HG02610 (cell line): Measurements from ENCODE around the gene VPS8.

Source experiments
- ATAC-seq: cut with Tn5 transposase; IDR thresholded peaks from one replicate; pipeline ENCODE4 v1.9.1; 2021; ENCODE audit warnings: mild to moderate bottlenecking, moderate library complexity; ENCODE audit not compliant: unreplicated experiment

VPS8 gene

DNA sequence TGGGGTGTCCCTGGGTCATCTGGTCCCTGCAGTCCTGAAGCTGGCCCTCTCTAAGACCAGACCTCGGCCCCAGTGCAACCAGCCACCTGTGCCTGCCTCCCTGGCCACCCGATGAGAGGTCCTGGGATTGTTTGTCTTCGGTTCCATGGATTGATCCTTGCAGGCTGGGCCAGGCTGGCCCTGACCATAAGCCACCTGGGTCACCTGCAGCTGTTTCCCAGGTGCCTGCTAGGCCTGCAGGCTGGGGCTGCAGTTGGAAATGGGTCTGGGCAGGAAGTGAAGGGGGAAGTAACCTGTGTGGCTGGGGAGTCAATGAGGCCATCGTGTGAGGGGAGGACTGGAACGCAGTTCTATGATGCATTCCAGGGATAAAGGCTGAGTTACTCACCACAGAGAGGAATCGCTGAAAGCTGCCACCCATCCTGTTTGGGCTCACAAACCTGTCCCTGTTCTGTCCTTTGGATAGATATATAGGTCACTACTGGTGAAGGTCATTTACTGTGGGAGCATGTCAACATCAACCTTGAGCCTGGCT lies 30.9 kb upstream of the VPS8 start:
- no peak for ATAC-seq

DNA sequence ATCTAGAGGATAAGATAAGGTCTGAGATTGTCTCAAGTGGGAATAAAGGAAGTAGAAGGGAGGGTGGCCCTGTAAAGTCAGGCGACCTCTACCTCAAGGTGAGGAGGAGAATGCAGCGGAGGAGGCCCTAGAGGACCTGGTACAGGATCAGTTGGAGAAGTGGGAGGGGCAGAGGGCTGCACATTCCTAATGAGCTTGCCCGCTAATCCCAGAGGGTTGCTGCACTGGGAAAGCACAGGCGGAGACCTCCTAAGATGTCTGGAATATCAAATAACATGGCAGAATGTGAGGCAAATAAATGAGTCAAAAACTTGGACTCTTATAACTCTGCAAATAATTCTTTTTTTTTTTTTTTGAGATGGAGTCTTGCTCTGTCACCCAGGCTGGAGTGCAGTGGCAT lies 30.2 kb upstream of the VPS8 start:
- no peak for ATAC-seq

DNA sequence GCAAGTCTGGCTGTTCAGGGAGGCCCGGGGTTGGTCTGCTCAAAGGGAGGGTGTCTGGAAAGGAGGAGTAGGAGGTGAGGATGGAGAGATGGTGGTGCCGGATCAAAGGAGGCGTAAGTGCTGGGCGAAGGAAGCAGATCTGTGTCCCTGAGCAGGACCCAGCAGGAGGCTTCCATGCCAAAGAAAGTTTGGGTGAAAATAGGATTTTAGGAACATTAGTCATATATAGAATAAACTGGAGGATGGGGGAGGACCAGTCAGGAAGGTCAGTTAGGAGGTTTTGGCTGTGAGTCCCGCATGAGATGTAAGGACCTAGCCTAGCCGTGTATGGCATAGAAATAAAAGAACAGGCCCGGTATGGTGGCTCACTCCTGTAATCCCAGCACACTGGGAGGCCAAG lies 28.6 kb upstream of the VPS8 start:
- no peak for ATAC-seq

DNA sequence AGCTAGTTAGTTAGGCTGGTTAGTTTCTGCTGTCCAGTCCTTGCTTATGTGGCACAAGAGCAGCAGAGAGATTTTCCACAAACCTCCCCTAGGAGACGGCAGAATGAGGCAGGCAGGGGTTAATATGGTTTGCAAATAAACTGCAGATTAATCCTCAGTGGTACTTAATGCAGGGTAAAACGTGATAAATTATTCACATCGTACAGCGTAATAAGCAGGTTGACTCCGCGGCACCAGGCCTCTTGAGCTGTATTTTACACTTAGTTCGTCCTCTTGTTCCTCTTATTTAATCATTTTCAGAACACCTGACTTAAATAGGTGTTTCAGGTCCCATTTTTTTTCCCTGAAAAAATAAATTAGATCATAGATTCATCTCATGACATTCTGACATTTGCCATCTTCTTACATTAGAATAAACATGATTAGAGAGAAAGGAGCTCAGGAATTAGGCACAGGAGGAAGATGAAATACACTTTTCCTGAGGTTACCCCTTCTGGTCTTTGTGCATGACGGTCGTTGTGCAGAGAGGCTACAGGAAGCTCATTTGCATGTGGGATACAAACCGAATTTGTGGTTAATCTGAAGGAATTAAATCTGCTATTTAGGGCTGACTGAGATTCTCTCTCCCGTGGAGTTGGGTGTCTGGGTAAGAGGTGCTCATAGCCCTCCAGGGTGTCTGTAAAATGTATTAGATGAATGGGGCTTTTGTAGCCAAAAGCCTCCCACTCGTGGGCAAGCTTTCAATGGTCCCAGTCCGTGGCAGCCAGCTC lies 27.1 kb upstream of the VPS8 start:
- ATAC-seq = no peak

DNA sequence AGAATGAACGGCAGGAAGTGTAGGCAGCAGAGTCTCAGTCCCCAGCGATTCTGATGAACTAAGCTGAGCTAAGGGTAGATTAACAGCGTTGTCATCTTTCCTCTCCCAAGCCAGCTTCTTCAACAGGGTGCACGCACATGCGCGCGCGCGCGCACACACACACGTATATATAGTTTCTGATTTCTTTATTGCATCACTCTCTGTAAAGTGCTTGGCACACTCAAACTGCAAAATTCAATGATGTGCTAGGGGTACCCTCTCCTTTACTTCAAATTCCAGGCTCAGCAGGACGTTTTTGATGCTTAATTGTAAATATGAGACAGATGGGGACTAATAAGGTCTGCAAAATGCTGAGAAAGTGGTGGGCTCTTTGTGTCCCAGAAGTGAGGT lies 26.1 kb upstream of the VPS8 start:
- no peak for ATAC-seq

DNA sequence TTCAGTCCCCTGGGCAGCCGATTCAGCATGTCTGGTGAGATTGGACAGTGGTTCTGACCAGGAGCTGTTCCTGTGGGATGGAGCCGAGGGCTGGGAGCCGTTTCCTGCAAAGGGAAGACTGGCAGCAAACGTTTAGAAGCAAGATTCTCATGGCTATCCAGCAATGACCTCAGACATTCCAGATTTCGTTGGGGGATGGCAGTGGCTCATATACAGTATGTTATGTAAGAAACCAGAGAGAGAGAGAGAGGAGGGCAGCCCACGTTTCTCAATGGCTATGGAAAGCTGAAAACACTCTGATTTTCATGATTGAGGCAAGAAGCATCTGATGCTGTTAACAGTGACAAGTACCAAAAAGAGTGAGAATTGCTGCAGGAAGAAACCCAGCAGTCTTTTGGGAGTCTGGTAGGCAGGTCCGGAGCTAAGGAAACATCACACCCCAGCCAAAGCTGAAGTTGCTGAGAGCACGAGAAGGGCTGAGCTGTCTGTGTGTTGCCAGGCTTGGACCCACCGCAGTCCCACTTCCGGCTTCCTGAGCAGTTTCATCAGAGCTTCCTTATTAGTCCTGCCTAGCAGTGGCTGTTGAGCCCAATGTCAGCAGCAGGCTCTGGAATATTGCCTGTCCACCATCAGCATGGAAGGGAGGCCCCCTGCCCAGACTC lies 25.6 kb upstream of the VPS8 start:
- ATAC-seq = no peak

DNA sequence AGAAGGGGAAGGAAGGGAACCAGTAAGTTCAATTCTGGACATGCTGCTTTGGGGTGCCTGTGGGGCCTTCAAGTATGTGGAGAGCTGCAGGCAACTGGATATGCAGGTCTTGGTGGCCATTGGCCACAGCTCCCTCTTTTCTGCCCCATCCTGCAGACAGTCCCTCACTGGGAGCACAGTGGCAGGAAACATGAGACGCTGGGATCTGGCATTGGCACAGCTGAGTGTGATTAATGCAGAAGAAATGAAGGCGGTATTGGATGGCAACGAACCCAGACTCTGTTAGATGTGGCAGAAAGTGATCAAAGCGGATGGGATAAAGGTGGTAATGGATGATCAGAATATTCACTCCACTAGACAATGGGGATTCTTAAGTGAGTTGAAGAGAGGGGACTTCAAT lies 23.2 kb upstream of the VPS8 start:
- ATAC-seq = no peak

DNA sequence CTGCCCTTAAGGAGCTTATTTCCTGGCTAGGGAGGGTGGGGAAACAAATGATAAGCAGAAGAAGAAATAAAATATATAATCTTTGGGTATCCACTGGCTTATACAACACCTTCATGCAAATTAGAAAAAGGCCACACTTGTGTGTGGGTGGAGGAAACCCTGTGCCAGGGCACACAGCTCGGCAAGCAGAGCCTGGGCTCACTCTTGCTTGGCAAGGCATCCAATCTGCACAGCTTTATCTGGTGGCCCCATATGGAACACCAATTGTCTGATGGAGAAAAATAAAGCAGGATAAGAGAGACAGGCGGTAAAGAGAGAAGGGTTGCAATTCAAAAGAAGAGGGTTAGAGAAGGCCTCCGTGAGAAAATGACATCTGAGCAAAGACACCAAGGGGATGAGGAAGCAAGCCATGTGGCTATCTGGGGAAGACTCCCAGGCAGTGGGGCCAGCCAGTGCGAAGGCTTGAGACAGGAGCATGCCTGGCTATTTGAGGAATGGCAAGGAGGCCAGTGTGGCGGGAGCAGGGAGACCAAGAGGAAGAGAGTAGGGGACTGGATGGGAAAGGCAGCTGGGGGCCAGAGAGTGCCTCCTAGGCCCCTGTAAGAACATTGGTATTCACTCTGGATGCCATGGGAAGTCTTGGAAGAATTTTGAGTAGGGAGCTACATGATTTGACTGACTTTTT lies 22.5 kb upstream of the VPS8 start:
- no peak for ATAC-seq

DNA sequence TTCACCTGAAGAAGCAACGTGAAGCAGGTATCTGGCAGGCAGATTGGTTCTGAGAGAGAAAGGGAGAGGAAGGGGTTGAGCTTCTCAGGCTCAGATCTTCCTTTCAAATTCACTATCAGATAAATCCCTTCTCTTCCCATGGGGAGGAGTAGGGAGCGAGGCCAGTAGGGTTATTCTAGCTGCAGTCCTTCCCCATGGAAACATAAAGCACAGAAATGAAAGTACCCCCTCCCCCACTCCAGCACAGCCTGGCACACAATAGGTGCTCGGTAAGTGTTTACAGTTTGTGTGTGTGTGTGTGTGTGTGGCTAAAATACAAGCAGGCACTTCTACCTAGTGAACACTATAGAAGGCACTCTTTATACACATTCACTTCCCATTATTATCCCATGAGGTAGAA lies 20.8 kb upstream of the VPS8 start:
- ATAC-seq = no peak

DNA sequence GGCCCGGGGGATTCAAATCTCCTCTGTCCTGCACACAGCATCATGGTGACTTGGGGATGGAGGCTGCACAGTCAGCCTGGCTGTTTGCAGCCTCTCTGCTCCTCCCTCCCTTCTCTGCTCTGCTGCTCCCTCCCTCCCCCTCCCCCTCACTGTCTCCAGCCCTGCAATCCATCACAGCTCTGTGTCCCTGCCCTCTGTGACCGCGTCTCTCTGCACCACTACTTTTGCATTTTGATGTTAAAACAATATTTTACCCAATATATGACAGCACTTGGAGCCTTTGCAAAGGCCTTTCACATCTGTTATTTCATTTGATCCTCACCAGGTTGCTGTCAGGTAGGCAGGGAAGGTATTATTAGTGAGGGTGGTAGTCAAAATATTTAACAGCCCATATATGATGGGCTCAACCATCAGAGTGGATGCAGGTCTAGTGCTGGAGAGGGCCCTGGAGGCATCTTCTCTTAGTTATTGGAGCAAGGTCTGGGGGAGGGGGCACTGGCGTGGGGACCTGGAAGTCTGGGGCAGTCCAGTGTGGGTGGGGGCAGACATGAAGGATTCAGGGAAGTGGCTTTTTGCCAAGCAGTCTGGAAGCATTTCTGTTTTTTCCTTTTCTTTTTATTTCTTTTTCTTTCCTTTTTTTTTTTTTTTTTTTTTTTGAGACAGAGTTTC lies 16.3 kb upstream of the VPS8 start:
- no peak for ATAC-seq

DNA sequence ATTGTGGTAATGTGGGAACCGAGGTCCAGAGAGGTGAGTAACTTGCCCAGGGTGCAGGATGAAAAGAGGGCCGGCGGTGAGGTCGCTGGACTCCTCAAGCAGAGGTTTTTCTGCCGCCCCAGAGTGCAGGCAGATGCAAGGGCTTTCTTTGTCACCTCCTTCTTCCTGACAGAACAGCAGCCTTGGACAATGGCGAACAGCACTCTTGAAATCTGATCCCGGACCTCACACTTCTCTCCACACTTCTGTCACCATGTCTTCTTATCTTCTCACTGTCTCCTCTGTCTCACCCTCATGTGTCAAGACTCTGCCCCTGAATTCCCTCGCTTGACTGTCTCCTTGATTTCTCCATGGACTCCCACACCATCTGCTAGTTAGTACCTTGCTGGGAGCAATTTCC lies 15.4 kb upstream of the VPS8 start:
- ATAC-seq = no peak

DNA sequence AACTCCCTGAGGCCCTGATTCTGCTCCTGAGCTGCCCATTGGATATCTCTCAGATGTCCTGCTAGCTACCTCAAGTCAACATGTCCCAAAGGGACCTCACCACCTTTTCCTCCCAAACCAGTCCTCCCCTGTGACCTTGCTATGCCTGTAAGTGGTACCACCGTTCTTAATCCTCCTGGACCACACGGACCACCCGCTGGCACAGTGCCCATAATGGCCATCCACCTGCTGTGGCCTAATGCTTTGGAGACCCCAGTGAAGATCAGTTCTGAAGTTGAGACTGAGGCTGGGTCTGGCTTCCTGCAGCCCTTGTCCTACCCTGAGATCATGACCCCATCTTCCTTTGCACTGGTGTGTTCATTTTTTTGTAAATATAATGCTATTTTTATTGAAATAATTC lies 15.0 kb upstream of the VPS8 start:
- ATAC-seq = no peak

DNA sequence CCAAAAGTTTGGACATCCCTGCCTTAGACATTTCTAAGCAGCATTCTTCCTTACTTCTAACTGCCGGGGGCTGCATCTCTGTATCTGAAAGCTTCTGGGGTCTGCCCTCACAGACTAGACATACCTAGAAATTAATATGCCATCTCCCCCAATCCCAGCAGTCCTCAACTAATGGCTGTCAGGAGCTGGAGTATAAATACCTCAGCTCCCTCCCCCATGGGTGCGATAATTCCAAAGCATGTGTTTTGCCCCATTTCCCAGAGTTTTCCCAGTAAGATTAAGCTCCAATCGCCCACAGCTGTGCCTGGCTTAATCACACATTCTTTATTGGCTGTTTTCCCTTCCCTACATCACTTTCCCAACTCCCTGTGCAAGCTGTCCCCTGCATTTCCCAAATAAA lies 13.8 kb upstream of the VPS8 start:
- ATAC-seq = no peak

DNA sequence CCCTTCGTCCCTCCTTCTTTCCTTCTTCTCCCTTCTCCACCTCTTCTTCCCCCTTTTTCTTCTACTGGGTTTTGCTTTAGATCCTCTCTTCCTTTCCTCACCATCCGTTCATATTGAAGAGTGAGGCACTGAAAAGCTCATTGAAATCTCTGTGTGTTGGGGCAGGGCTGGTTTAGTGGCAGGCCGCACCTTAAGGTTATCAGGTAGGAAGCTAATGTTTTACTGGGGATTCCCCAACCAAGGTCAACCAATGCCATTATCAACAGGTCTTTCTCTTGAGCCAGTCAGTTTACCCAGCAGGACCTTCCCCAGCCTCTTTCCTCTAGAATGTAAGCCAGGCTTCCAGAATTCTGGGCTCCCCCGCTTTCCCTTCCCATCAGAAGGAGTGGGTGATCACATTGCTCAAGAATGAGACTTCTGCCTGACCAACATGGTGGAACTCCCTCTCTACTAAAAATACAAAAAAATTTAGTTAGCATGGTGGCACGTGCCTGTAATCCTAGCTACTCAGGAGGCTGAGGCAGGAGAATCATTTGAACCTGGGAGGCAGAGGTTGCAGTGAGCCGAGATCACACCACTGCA lies 11.5 kb upstream of the VPS8 start:
- ATAC-seq = no peak

DNA sequence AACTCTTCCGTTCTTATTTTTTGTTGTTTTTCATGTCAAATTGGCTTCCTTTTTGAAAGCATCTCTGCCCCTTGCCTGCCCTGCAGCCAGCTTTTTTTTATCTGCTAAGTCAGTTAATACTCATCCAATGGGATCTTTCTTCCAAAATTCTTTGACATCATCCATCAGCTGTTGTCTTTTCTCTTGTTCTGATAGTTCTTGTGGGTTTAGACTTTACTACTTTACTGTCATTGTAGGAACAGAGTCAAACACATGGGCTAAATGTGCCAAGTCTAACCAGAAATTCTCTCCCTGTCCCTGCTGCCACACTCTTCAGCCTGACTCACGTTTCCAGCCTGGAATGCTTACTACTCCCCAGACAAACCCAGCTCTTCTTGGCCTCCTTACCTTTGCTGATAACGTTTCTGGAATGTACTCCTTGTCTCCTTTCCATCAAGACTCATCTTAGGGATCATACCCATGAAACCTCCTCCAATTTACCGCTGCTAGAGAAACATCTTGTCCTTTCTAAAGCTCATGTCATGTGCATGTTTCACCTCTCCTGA lies 10.7 kb upstream of the VPS8 start:
- ATAC-seq = no peak

DNA sequence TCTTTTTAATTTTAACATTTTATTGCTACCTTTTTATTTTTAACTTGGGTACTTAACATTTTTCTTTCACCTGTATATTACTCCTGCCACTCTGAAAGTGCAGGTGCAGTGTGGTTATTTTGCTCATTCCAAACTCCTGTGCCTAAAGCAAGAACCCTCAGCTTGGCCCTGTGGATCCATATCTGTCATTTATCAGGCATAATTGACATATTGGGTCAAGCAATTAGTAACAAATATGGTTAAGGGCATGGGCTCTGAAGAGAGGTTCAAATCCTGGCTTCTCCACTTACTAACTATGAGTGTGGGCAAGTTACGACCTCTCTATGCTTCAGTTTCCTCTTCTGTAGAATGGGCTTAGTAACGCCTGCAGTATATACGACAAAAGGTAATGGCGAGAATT lies 9.8 kb upstream of the VPS8 start:
- ATAC-seq = no peak

DNA sequence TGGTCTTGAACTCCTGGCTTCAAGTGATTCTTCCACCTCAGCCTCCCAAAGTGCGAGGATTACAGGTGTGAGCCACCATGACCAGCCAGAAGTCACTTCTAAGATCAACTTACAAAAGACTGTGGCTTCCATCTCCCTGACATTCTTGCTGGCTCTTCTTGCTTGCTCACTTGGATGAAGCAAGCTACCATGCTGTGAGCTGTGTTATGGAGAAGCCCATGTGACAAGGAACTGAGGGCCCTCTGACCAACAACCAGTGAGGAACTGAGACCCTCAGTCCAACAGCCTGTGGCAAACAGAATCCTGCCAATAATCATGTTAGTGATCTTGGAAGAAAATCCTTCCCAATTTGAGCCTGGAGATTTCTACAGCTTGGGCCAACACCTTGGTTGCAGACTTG lies 7.2 kb upstream of the VPS8 start:
- ATAC-seq = no peak

DNA sequence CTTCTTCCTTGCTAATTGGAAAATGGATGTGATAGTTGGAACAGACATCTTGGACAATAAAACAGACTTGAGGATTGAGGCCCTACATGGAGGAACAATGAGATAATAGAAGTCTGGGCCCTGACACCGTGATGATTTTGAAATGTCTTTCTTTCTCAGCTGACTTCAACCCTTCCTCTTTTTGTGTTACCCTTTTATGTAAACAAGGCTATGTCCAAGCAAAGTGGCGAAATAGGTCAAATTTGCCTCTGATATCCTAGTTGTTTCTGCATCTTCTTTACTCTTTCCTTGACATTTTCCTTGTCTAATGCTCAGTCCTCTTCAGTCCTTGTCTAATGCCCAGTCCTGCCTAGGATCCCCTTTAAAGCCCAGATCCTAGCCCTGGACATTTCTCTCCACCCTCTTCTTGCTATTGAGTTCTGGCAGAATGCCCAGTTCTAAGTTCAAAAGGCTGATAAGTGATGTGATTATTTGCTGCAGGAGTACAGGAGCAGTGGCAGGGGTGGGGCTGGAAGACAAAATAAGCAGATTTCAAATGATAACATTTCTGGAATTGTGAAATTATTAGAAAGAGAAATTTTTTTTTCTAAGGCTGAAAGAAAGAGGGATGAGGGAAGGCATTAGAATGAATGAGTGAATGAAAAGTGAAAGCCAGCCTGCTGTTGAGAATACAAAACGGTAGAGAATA lies 6.5 kb upstream of the VPS8 start:
- ATAC-seq = no peak

DNA sequence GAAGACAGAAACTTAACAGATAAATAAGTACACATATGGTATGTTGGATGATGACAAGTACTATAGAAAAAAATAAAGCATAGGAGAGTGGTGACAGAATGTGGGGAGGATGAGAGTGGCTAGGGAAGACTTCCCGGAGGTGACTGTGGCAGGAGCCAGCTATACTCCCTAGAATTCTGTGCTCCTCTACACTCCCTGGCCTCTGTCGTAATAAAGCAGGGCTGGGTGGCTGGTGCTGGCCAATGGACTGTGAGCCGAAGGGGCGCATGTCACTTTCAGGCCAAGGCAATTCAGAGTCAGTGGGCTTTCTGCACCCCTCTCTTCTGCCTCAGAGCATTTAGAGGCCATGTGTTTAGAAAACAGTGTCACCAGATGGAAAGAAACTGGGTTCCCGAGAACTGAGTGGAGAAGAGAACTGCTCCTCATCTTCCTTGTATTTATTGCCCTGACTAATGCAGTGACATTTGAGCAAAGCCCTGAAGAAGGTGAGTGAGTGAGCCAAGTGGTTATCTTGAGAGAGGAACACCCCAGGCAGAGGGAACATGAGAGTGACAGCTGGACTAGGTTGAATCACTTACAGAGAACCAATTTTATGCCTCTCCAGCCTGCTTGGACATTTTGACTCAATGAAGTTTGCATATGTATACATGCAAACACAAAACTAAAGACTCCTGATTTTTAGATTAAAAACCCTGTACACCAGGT lies 5.2 kb upstream of the VPS8 start:
- no peak for ATAC-seq

DNA sequence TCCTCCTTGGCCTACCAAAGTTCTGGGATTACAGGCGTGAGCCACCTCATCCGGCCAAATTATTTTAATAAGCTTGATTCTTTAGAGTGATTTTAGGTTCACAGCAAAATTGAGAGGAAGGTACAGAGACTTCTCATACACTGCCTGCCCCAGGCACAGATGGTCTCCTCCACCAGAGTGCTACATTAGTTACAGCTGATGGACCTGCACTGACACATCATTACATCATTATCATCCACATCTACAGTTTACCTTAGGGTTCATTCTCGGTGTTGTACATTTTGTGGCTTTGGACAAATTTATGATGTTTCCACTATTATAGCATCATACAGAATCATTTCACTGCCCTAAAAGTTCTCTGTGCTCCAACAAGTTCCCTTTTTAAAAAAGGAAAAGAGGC lies 4.4 kb upstream of the VPS8 start:
- ATAC-seq = no peak
